ENCODE results near the gene POLR3E.

GRCh38 chr16:22366889-22367288 lies 69.7 kb downstream of the POLR3E start:
- TF ChIP-seq, protein P1, sequence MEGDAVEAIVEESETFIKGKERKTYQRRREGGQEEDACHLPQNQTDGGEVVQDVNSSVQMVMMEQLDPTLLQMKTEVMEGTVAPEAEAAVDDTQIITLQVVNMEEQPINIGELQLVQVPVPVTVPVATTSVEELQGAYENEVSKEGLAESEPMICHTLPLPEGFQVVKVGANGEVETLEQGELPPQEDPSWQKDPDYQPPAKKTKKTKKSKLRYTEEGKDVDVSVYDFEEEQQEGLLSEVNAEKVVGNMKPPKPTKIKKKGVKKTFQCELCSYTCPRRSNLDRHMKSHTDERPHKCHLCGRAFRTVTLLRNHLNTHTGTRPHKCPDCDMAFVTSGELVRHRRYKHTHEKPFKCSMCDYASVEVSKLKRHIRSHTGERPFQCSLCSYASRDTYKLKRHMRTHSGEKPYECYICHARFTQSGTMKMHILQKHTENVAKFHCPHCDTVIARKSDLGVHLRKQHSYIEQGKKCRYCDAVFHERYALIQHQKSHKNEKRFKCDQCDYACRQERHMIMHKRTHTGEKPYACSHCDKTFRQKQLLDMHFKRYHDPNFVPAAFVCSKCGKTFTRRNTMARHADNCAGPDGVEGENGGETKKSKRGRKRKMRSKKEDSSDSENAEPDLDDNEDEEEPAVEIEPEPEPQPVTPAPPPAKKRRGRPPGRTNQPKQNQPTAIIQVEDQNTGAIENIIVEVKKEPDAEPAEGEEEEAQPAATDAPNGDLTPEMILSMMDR (IDR thresholded peaks at IDR 0.05; ENCODE audit: insufficient read depth, low read depth, low read length): no peak
- no peak for TF ChIP-seq EZH2 (IDR thresholded peaks at IDR 0.05; ENCODE audit: insufficient read depth, low read length)

All from astrocyte (in vitro differentiated cells and primary cell).